Measurements from ENCODE around the gene SLC25A12.
"Not testable (repeated sequence)": the region's sequence is repeated elsewhere in the genome, so short reads cannot be mapped to it uniquely, and the experiment has no call there.

The SLC25A12 gene

DNA sequence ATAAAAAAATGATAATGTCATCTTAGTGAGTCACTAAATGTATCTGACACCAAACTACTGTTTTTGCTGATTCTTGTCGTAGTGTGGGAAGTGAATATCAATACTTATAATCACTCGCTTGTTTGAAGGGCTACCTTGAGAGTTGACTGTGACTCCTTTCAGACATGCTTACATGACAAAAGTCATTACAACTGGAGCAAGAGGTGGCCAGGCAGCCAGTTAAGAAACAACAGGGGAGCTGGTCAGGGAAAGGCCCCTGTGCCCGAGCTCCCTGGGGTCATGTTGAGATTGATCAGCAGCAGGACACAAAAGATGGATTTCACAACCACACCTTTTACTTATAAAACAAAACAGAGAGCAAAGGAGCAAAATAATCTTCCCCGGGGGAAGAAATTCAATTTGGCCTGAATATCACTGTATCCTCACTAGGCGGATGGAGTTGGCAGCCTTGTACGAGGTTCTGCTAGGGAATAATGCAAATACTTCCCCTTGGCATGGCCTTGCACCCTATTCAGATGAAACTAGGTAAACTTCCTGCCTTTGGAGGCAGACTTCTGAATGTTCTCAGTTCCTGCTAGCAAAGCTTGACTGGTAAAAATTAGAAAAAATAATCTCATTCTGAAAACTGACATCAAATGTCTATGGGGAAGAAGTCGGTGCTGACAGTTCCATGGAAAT, 105.6 kb downstream of the SLC25A12 start:
- no peak for DNase-seq

DNA sequence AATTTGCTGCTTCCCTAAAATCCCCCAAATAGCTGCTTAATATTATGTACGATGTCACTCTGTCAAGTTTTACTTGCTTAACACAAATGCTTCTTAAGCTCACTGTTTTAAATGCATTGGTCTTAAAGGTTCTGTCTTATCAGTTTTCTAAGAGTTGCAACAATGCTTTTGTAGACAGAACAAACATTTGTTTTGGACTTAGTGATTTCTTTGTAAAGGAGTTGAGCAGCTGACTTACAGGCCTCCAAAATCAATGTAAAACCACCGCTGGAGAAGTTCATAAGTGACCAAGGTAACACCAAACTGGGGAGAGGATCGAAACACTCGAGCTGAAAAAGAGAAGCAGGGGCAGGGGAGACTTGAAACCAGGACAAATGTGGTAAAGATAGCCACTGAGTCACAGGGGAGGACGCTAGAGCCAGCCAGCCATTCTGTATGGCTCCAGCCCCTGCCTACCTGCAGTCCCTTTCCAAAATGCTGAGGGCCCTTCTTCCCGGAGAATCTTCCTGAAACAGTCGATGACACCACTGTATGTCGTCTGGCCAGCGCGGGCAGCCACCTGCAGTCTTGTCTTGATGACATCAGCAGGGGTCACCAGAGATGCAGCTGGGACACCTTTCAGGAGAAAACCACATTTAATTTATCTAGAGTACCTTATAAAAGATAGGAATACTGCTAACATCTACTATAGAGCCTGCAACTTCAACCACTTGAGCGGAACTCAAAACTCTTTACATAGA, 106.5 kb downstream of the SLC25A12 start:
- DNase-seq, result no peak

DNA sequence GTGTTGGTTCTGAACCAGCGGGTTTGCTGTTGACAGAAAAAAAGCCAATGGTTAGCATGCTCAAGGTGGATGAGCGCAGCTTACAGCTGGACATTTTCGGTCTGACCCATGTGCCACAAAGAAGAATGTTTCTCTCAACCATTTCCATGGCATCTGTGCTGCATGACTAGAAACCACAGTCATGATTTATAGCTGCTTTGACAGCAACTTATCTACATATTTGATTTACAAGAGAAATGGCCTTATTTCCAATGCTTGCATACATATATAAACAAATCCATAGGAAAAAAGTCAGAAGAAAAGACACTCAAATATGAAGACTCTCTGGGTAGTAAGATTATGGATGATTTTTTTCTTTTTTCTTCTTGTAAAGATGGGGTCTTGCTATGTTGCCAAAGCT, 108.6 kb downstream of the SLC25A12 start:
- DNase-seq, result no peak

DNA sequence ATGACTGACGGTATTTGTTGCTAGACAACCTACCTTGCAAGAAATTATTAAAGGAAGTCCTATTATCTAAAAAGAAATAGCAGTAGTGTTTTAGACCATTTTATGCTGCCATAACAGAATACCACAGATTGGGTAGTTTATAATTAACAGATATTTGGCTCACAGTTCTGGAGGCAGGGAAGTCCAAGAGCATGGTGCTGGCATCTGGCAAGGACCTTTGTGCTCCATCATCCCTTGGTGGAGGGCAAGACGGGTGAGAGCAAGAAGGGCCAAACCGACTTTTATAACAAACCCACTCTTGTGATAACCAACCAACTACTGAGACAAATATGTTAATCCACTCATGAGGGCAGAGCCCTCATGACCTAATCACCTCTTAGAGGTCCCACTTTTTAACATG, 115.5 kb downstream of the SLC25A12 start:
- no peak for DNase-seq

DNA sequence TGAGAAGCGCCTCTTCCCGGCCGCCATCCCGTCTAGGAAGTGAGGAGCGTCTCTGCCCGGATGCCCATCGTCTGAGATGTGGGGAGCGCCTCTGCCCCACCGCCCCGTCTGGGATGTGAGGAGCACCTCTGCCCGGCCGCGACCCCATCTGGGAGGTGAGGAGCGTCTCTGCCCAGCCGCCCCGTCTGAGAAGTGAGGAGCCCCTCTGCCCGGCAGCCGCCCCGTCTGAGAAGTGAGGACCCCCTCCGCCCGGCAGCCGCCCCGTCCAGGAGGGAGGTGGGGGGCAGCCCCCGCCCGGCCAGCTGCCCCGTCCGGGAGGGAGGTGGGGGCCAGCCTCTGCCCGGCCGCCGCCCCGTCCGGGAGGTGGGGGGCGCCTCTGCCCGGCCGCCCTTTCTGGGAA, 119.5 kb downstream of the SLC25A12 start:
- not testable (repeated sequence) for DNase-seq

DNA sequence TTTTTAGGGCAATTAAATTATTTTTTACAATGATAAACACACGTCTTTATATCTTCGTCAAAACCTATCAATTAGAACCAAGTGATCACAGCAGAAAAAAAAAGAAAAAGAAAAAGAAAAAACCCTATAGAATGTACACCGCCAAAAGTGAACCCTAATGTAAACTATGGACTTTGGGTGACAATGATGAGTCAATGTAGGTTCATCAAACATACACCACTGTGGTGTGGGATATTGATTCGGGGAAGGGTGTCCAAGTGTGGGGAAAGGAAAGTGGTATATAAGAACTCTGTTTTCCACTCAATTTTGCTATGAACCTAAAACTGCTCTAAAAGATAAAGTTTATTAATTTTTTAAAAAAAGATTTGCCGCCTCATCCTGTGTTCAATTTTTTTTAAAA, 121.7 kb downstream of the SLC25A12 start:
- DNase-seq, result no peak

DNA sequence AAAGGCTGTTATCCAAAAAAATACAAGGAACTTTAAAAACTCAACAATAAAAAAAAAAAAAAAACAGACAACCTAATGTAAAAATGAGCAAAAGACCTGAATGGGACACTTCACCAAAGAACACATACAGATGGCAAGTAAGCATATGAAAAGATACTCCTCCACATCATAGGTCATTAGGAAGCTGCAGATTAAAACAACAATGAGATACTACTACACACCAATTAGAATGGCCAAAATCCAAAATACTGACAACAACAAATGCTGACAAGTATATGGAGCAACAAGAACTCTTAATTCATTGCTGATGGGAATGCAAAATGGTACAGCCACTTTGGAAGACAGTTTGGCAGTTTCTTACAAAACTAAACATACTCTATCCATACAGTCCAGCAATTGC, 122.6 kb downstream of the SLC25A12 start:
- DNase-seq, result no peak

DNA sequence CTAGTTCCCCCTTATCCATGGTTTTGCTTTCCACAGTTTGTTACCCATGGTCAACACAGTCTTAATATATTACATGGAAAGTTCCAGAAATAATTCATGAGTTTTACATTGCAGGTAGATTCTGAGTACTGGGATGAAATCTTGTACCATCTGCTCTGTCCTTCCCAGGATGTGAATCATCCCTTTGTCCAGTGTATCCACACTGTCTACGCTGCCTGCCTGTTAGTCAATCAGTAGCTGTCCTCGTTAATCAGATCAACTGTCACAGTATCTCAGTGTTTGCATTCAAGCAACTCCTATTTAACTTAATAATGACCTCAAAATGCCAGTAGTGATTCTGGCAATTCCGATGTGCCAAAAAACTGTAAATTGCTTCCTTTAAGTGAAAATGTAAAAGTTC, 130.4 kb downstream of the SLC25A12 start:
- DNase-seq, result no peak

DNA sequence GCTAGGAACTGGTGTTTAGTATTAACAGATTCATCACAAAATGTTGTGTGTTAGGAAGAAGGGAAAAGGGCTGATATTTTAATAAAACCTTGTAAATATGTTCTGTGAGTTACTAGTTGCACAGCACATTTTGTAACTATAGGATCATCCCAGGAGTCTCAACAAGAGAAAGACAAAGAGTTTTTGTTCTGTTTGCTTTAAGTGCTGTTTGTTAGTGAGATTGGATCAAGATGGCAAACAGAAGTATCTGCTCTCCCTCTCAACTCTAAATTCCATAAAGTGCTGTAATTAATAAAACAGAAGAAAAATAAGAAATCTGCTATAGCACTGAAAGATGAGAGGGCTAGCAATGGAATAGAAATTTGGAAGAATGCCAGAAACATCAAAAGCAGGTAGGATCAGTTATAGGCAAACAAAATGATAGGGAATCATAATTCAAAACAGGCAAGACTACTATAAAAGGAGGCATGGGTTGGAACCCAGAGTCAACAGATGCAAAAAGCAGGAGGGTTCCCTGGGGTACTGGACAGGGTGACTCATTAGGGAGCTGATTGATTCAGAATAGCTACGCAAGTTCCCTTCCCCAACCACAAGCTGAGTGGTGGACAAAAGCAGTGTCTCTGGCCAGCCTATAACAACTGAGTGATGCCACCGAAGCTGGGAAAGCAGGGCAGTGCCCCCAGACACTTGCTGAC, 131.0 kb downstream of the SLC25A12 start:
- DNase-seq, result no peak

DNA sequence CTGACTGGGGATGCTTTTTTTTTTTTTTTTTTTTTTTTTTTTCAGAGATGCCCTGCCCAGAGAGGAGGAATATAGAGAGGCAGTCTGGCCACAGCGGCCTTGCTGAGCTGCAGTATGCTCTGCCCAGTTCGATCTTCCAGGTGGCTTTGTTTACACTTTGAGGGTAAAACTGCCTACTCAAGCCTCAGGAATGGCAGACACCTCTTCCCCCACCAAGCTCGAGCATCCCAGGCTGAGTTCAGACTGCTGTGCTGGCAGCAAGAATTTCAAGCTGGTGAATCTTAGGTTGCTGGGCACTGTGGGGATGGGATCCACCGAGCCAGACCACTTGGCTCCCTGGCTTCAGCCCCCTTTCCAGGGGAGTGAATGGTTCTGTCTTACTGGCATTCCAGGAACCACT, 132.9 kb downstream of the SLC25A12 start:
- DNase-seq, result not testable (repeated sequence)

DNA sequence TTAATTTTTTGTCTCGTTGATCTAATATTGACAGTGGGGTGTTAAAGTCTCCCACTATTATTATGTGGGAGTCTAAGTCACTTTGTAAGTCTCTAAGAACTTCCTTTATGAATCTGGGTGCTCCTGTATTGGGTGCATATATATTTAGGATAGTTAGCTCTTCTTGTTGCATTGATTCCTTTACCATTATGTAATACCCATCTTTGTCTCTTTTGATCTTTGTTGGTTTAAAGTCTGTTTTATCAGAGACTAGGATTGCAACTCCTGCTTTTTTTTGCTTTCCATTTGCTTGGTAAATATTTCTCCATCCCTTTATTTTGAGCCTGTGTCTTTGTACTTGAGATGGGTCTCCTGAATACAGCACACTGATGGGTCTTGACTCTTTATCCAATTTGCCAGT, 135.3 kb downstream of the SLC25A12 start:
- DNase-seq, result not testable (repeated sequence)

DNA sequence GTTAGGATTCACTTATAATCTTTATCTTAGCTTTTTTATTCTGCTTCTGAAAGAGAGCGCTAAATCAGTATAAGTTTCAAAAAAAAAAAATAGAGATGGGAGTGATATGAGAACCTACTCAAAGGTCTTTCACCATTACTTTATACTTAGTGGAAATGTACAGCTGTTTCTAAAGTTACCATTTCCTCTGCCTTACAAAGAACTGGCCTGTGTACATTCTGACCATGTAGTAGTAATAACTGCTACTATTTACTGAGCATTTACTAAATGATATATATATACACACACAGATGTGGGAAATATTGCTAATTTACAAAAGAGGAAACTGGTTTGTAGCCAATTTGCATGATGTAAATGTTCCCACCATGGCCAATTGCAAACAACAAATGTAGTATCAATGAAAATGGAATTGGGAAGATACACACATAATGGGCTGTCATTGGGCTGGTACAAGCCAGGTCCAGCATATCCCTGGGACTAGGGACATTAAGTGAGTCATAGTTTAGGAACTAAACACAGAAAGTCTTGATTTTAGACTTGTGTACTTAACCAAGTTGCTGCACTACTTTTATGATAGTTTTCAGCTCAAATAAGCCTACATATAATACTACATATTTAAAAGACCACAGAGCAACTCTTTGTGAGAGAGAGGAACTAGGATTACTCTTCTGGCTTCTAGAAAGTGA, 139.6 kb downstream of the SLC25A12 start:
- no peak for DNase-seq

DNA sequence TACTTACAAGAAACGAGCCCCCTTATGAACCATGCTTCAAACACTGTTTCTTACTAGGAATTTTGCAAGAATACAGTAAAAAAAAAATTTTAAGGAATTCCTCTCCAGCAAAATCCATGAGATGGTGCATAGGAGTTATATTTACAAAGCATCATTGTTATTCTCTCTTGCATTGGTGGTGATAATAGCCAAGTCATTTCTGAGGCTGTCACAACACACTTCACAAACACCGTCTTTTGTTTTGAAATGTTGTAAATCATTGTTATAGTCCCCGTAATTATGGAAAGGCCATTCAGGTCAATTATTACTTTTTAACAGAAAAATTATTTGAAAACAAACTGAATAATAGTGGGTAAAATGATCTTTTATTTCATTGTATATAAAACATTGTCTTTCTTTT, 146.7 kb downstream of the SLC25A12 start:
- DNase-seq, result no peak

DNA sequence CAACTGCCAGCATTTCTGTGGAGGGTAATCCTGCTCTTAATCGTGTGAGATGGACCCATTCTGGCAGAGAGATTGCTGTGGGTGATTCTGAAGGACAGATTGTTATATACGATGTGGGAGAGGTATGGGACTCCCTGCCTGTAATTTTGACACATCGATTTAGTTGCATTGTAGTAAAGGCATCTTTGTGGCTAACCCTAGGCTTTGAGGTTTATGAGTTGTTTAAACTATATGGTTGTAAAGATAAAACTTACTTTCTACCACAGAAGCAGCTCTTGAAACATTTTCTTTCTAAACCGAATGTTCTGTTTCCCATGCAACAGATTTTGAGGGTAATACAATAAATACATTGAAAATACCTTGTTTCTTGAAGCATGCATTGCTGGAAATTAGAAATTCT, 148.2 kb downstream of the SLC25A12 start:
- DNase-seq, result no peak

DNA sequence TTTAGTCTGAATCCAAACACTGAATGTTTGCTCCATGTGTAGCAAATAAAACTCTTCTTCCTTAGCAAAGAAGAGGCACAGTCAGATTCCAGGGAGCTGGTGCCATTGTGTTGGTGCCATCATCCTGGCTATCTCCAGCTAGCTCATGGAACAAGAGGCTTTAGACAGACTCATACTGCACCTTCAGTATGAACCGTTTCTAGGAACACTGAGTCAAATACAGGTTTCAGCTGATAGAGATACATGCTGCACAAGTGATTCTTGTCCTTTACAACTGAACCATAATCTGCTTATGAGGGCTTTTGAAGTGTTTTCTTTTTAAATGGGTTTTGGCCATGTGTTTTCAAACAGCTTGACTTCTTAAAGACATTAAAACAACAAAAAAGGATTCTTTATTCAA, 148.9 kb downstream of the SLC25A12 start:
- DNase-seq, result no peak

DNA sequence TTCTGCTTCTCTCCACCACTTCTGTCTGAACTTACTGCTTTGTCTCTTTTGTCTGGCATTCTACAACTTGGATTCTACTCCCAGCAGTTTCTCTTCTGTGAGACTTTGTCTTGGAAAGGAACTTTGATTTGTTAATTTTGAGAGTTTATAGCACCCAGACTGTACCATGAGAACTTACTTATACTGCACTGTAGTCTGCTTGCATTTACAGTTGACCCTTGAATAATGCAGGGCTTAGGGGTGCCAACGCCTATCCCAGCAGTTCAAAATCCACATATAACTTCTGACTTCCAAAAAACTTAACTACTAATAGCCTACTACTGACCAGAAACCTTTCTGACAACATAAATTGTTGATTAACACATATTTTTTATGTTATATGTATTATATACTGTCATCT, 151.3 kb downstream of the SLC25A12 start:
- no peak for DNase-seq

DNA sequence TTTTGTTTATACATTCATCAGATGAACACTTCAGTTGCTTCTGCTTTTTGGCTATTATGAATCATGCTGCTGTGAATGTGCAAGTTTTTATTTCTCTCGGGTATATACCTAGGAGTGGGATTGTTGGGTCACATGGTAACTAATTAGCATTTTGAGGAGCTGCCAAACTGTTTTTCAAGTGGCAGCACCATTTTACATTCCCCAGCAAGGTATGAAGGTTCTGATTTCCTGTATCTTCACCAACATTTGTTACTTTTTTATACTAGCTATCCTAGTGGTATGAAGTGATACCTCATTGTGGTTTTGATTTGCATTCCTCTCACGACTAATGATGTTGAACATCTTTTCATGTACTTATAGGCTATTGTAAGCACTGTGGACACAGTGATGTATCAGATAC, 152.9 kb downstream of the SLC25A12 start:
- no peak for DNase-seq

DNA sequence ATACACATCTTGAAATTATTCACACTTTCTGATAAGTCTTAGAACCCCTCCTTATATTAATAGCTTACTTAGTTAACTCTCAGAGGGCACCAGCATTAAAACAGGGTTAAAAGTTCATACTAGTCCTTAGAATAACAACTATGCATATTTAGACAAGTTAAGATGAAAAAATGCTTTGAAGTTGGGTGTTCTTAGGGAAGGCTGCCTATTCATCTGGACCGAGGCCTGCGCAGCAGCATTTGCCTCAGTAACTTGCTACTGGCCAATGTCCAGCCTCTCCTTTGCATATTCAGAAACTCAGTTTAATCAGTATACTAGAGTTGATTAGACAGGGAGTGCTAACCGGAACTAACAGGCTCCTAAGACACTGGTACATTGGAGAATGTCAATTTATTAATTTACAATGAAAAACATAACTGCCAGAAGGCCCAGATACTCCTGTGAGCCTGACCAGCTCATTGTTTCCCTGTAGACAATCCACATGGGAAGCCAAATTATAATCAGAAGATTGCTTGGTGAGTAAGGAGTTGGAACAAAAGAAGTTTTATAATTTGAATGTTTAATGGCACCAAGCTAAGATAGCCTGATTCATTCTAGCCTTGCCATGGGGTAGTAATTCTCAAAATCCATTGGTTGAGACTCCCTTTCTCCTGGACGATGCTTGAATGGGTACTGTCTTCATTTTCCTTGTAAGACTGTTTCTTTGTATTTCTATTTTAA, 157.9 kb downstream of the SLC25A12 start:
- no peak for DNase-seq

Measured in left hindlimb (tissue), 1 donor.